Measurements from ENCODE around the gene SBF2. TPM values are rescaled to one million over a fixed set of nuclear protein-coding genes. Genes with fewer than 3 reads are reported as not detected.

The SBF2 gene
- total and polyA plus RNA-seq, 2 of the 13 experiments (the other 11 are each of a cell fraction or from before 2014, with no cell fraction given) = 24.0 to 45.8 TPM

GRCh38 chr11:9733212-9733611, 560.8 kb downstream of the SBF2 start:
- no peak overlapping the region for H3K4me2 ChIP-seq (ENCODE audit: low read depth, low read length)
- H3K9ac ChIP-seq (ENCODE audit: insufficient read depth, low read depth, low read length) = no peak overlapping the region
- in situ Hi-C loops (cut with HindIII; ENCODE audit: extremely low pct_ligation_motif_present, low pct_unique_long_range_greater_than_20kb) = no loop called here
- TF ChIP-seq NFE2L2 (IDR thresholded peaks at IDR 0.05; ENCODE audit: low read length) (no peak), ZNF124 (CRISPR knock-in tag; IDR thresholded peaks at IDR 0.05) (no peak), ZNF569 (CRISPR knock-in tag; IDR thresholded peaks at IDR 0.05; ENCODE audit: borderline replicate concordance) (no peak), AFF4 (CRISPR knock-in tag; IDR thresholded peaks at IDR 0.05) (no peak), ZNF782 (CRISPR knock-in tag; IDR thresholded peaks at IDR 0.05; ENCODE audit: borderline replicate concordance) (no peak), TBL1XR1 (IDR thresholded peaks at IDR 0.05; ENCODE audit: borderline replicate concordance, low read length, partially characterized antibody) (no peak)
- no peak overlapping the region for H3K27ac ChIP-seq (ENCODE audit: extremely low read length, insufficient read depth, low read length)
- ChIA-PET CTCF (ENCODE audit: low intra/inter-chr PET ratio, low total read pairs) (no interaction called here), POLR2A (no interaction called here)
- ATAC-seq (no peak), DNase-seq (ENCODE audit: low spot score) (no peak), FAIRE-seq (no peak)
- no peak overlapping the region for H3K4me3 ChIP-seq (replicated peaks in 1 of 3; ENCODE audit: insufficient read depth in 1 of 3, low read depth in 2 of 3, low read length in 3 of 3)
- no peaks in the 10 kb centered on the region for H4K20me1 ChIP-seq (ENCODE audit: insufficient read depth, low read length)
- peaks cover 11% of the 10 kb centered on the region for H3K4me1 ChIP-seq (ENCODE audit: insufficient read depth, low read length)
- no peaks in the 10 kb centered on the region for H3K79me2 ChIP-seq (ENCODE audit: insufficient read depth, low read length)
- H3K27me3 ChIP-seq (ENCODE audit: control insufficient read depth in 1 of 2, insufficient read depth in 2 of 2, low read length in 2 of 2) = no peaks in the 10 kb centered on the region
- H2AFZ ChIP-seq (ENCODE audit: low read length) = no peak overlapping the region
- 96% methylated on average over 3 of the region's 3 CpGs for WGBS (ENCODE audit: low lambda C conversion rate)
- BruUV-seq (replicated peaks) = no TSS peak
- H3K36me3 ChIP-seq (replicated peaks in 1 of 2; ENCODE audit: control insufficient read depth in 1 of 2, insufficient read depth in 2 of 2, low read length in 2 of 2) = peaks cover 7 to 26% of the 10 kb centered on the region in 2 experiments; a peak in 4 of 5 replicates
- peaks cover 8% of the 10 kb centered on the region for H3K9me3 ChIP-seq (ENCODE audit: low read length)
- intact Hi-C loops (cut with micrococcal nuclease; ENCODE audit: unreplicated experiment) = no loop called here
